GM12873 (cell line): ENCODE measurements around the gene KRT39.

Experiments used
- CTCF ChIP-seq: IDR thresholded peaks from 2 replicates; pipeline ENCODE4 v1.5.1; 2012; ENCODE audit warnings: low read depth, mild to moderate bottlenecking, moderate library complexity, low read length, control low read depth; ENCODE audit not compliant: insufficient read depth; ENCODE audit errors: missing control alignments

KRT39 gene

GRCh38 chr17:40915199-40915661, 51.5 kb downstream of the KRT39 start:
- no peak for TF ChIP-seq CTCF

GRCh38 chr17:40914075-40914855, 52.5 kb downstream of the KRT39 start:
- TF ChIP-seq CTCF: no peak

GRCh38 chr17:40912486-40913210, 54.1 kb downstream of the KRT39 start:
- TF ChIP-seq CTCF: no peak

- no peak for TF ChIP-seq CTCF
These were observed 56.3 kb downstream of the KRT39 start for GRCh38 chr17:40910441-40910841.

- TF ChIP-seq CTCF: no peak
These were observed 57.0 kb downstream of the KRT39 start for GRCh38 chr17:40909755-40910154.

- peak; percentile 79 for TF ChIP-seq CTCF
These were observed 57.4 kb downstream of the KRT39 start for GRCh38 chr17:40909351-40909750.
